CD4-positive, alpha-beta memory T cell (primary cell): Measurements from ENCODE around the gene CNTN5. TPM values are rescaled to one million over a fixed set of nuclear protein-coding genes. Genes with fewer than 3 reads are reported as not detected.
A peak's percentile ranks its signal among the peaks of the same experiment; 100 is the strongest.

ENCODE experiments used
- CTCF ChIA-PET: fragments of 350-600 bp; sonication (Branson Sonifier 250); formaldehyde crosslinking; loops from one replicate; lab custom pipeline; 2021; ENCODE audit warnings: inconsistent platforms; ENCODE audit not compliant: partially characterized antibody; lab: Charles Lee
- POLR2A ChIA-PET: fragments of 350-600 bp; sonication (Branson Sonifier 250); formaldehyde crosslinking; loops from one replicate; lab custom pipeline; 2021; ENCODE audit not compliant: partially characterized antibody; lab: Charles Lee
- DNase-seq, 5 donors: peaks; one replicate each; pipeline versions ENCODE4 v3.0.0 to v3.0.0-alpha.2; 2020 to 2022; ENCODE audit warnings: mixed read lengths in 1 of 5
- H3K27ac ChIP-seq: one replicate; pipeline ENCODE4 v1.7.0; 2013; ENCODE audit warnings: low read depth, low read length
- H3K27me3 ChIP-seq: 2 replicates; pipeline ENCODE4 v1.7.0; 2013; ENCODE audit warnings: mild to moderate bottlenecking, low read length, moderate library complexity; ENCODE audit not compliant: insufficient read depth
- H3K36me3 ChIP-seq: 2 replicates; pipeline ENCODE4 v1.7.0; 2013; ENCODE audit warnings: mild to moderate bottlenecking, low read length, moderate library complexity; ENCODE audit not compliant: insufficient read depth
- H3K4me1 ChIP-seq: 2 replicates; pipeline ENCODE4 v1.7.0; 2013; ENCODE audit warnings: mild to moderate bottlenecking, low read length, moderate library complexity; ENCODE audit not compliant: insufficient read depth
- H3K4me3 ChIP-seq, 2 donors: one replicate each; pipeline ENCODE4 v1.7.0; 2013; ENCODE audit warnings: low read length in 2 of 2, mild to moderate bottlenecking in 1 of 2
- H3K9me3 ChIP-seq, 2 donors: one replicate each; pipeline ENCODE4 v1.7.0; 2013; ENCODE audit warnings: low read length in 2 of 2, control low read depth in 1 of 2; ENCODE audit not compliant: control insufficient read depth in 1 of 2
- H3K27ac Mint-ChIP-seq, 7 donors: one replicate each; pipeline ENCODE4 v1.8.0; 2020 to 2021; ENCODE audit warnings: mixed read lengths in 7 of 7, mild to moderate bottlenecking in 6 of 7, inconsistent platforms in 3 of 7, moderate library complexity in 3 of 7
- H3K27me3 Mint-ChIP-seq, 2 donors: one replicate each; pipeline ENCODE4 v1.8.0; 2020 to 2021; ENCODE audit warnings: mixed read lengths in 2 of 2
- H3K36me3 Mint-ChIP-seq, 2 donors: one replicate each; pipeline ENCODE4 v1.8.0; 2020 to 2021; ENCODE audit warnings: mixed read lengths in 2 of 2, inconsistent platforms in 1 of 2, mild to moderate bottlenecking in 1 of 2
- H3K4me1 Mint-ChIP-seq, 4 donors: one replicate each; pipeline ENCODE4 v1.8.0; 2020 to 2021; ENCODE audit warnings: mixed read lengths in 4 of 4, mild to moderate bottlenecking in 1 of 4
- H3K4me3 Mint-ChIP-seq, 8 donors: one replicate each; pipeline ENCODE4 v1.8.0; 2020 to 2021; ENCODE audit warnings: mixed read lengths in 8 of 8, mild to moderate bottlenecking in 7 of 8, moderate library complexity in 6 of 8, inconsistent platforms in 3 of 8
- H3K9me3 Mint-ChIP-seq, 8 donors: one replicate each; pipeline ENCODE4 v1.8.0; 2020 to 2021; ENCODE audit warnings: mixed read lengths in 8 of 8, mild to moderate bottlenecking in 5 of 8, inconsistent platforms in 3 of 8, moderate library complexity in 1 of 8
- intact Hi-C: fragments of 100-400 bp; cut with micrococcal nuclease; formaldehyde crosslinking; loops from one replicate; pipeline ENCODE4 v1.15.1; 2023
- polyA plus RNA-seq, 2 donors: library from polyadenylated mRNA; unstranded; fragments of 300-500 nt; fragmentation: Illumina TruSeq; gene quantifications; one replicate each; pipeline ENCODE4 v1.2.3, GENCODE V29; 2021
- total RNA-seq, 2 experiments: library from RNA; stranded (reverse); gene quantifications; one replicate each; pipeline ENCODE4 v1.2.3, GENCODE V29; 2021

CNTN5 gene
- total and polyA plus RNA-seq, 4 experiments from 2014 or later = not detected

GRCh38 chr11:99066618-99067317 is 46.0 kb downstream of the CNTN5 start:
- Histone ChIP-seq H3K27ac (no peak overlapping the region), H3K36me3 (no peaks in the 10 kb centered on the region), H3K27me3 (no peaks in the 10 kb centered on the region), H3K4me1 (no peaks in the 10 kb centered on the region), H3K9me3 (no peaks in the 10 kb centered on the region), H3K4me3 (no peak overlapping the region)
- Mint-ChIP-seq H3K9me3 (peaks cover 0 to 4% (median 0%) of the 10 kb centered on the region in 8 donors), H3K4me1 (peaks cover 0 to 5% (median 4%) of the 10 kb centered on the region in 4 donors), H3K27me3 (no peaks in the 10 kb centered on the region), H3K4me3 (no peak overlapping the region), H3K27ac (no peak overlapping the region), H3K36me3 (no peaks in the 10 kb centered on the region)
- CTCF ChIA-PET = no interaction called here
- POLR2A ChIA-PET = no interaction called here
- DNase-seq = no peak
- intact Hi-C loops = no loop called here

DNA sequence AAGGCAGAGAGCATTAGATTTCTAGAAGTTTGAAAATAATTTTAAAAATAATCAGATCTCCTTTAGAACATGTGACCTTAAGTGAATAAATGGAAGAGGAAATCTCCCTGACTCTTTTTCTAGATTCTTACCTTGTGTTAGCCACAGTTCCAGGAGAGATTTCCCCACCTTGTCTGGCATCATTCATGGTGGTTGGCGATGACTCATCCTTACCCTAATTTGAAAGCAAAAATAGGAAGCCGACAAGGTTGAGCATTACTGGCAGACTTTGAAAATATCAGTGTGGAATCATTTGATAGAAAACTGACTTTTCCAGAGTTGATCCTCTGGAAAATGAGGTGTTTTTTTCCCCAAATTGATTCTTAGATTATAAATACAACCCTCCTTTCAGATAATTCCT is 48.1 kb downstream of the CNTN5 start:
- no peak overlapping the region for H3K4me3 ChIP-seq
- no peaks in the 10 kb centered on the region for H3K27me3 ChIP-seq
- H3K36me3 ChIP-seq = no peaks in the 10 kb centered on the region
- no peak overlapping the region for H3K27ac Mint-ChIP-seq
- H3K4me3 Mint-ChIP-seq = no peak overlapping the region
- no peak for DNase-seq
- no peaks in the 10 kb centered on the region for H3K9me3 ChIP-seq
- POLR2A ChIA-PET = no interaction called here
- peaks cover 0 to 4% (median 0%) of the 10 kb centered on the region in 8 donors for H3K9me3 Mint-ChIP-seq
- peaks cover 0 to 5% (median 4%) of the 10 kb centered on the region in 4 donors for H3K4me1 Mint-ChIP-seq
- no peak overlapping the region for H3K27ac ChIP-seq
- H3K4me1 ChIP-seq = no peaks in the 10 kb centered on the region
- no peaks in the 10 kb centered on the region for H3K36me3 Mint-ChIP-seq
- intact Hi-C loops = no loop called here
- H3K27me3 Mint-ChIP-seq = no peaks in the 10 kb centered on the region
- CTCF ChIA-PET = no interaction called here

GRCh38 chr11:99069856-99070444 is 49.2 kb downstream of the CNTN5 start:
- Histone ChIP-seq H3K27me3 (no peaks in the 10 kb centered on the region), H3K36me3 (no peaks in the 10 kb centered on the region), H3K27ac (no peak overlapping the region), H3K4me3 (no peak overlapping the region), H3K9me3 (no peaks in the 10 kb centered on the region), H3K4me1 (no peaks in the 10 kb centered on the region)
- ChIA-PET POLR2A (no interaction called here), CTCF (no interaction called here)
- peak in 1 of 5 donors; percentile 22 for DNase-seq
- Mint-ChIP-seq H3K4me3 (peak overlapping the region; percentile 21 to 81 (median 64)), H3K9me3 (peaks cover 0 to 4% (median 0%) of the 10 kb centered on the region in 8 donors), H3K4me1 (peaks cover 0 to 5% (median 4%) of the 10 kb centered on the region in 4 donors), H3K27me3 (no peaks in the 10 kb centered on the region), H3K36me3 (no peaks in the 10 kb centered on the region), H3K27ac (peak overlapping the region in 3 of 7 donors; percentile 8 to 77 (median 42))
- intact Hi-C loops = no loop called here

GRCh38 chr11:99079576-99079975 is 58.8 kb downstream of the CNTN5 start:
- H3K27ac ChIP-seq = no peak overlapping the region
- Mint-ChIP-seq H3K4me3 (no peak overlapping the region), H3K9me3 (peaks cover 0 to 10% (median 3%) of the 10 kb centered on the region in 8 donors), H3K27ac (no peak overlapping the region), H3K27me3 (no peaks in the 10 kb centered on the region), H3K4me1 (no peaks in the 10 kb centered on the region), H3K36me3 (no peaks in the 10 kb centered on the region)
- intact Hi-C loops = no loop called here
- ChIA-PET POLR2A (no interaction called here), CTCF (no interaction called here)
- H3K4me3 ChIP-seq = no peak overlapping the region
- no peaks in the 10 kb centered on the region for H3K36me3 ChIP-seq
- H3K9me3 ChIP-seq = no peaks in the 10 kb centered on the region
- no peak for DNase-seq
- H3K27me3 ChIP-seq = no peaks in the 10 kb centered on the region
- no peaks in the 10 kb centered on the region for H3K4me1 ChIP-seq

GRCh38 chr11:99080154-99080553 is 59.4 kb downstream of the CNTN5 start:
- H3K4me3 ChIP-seq = no peak overlapping the region
- no peaks in the 10 kb centered on the region for H3K9me3 ChIP-seq
- no peaks in the 10 kb centered on the region for H3K36me3 ChIP-seq
- H3K4me1 ChIP-seq = no peaks in the 10 kb centered on the region
- no peaks in the 10 kb centered on the region for H3K4me1 Mint-ChIP-seq
- no peak overlapping the region for H3K27ac Mint-ChIP-seq
- H3K36me3 Mint-ChIP-seq = no peaks in the 10 kb centered on the region
- no peak overlapping the region for H3K4me3 Mint-ChIP-seq
- H3K27me3 ChIP-seq = no peaks in the 10 kb centered on the region
- no peak overlapping the region for H3K27ac ChIP-seq
- ChIA-PET CTCF (no interaction called here), POLR2A (no interaction called here)
- H3K27me3 Mint-ChIP-seq = no peaks in the 10 kb centered on the region
- peaks cover 0 to 10% (median 3%) of the 10 kb centered on the region in 8 donors for H3K9me3 Mint-ChIP-seq
- DNase-seq = no peak
- intact Hi-C loops = no loop called here

DNA sequence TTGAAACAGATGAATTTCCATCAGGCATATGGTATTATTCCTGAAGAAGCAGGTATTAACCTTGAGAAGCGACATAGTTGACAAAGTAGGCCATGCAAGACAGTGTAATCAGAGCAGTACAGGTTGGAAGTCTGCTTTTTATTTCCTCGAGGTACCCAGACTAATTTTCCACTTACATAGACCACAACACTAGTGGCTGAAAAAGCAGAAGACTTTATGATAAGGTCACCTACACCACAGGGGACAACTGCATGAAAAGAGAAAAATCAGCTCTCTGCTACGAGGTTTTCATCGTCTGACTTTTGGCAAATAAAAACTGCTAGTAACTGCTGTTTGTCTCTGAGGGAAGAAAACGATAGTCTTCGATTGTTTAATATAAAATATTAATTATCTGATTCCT is 77.5 kb downstream of the CNTN5 start:
- POLR2A ChIA-PET = no interaction called here
- intact Hi-C loops = no loop called here

DNA sequence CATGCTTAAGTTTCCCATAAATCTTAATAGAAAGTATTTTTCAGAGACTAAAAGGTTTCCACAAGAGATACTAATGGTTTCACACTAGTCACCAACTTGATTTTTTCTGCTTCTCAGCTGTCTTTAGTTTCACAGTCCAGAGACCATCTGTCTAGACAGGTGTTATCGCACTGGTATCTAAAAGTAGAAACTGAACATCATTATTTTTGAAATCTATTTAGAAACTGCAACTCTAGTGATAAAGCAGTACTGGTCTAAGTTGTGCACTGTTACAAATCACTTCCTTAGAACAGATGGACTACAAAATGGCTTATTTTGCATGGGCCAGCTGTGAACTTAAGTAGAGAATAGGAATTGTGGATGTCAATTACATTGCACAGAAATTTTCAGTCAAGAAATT is 78.0 kb downstream of the CNTN5 start:
- Histone ChIP-seq H3K36me3 (no peaks in the 10 kb centered on the region), H3K4me3 (no peak overlapping the region), H3K9me3 (no peaks in the 10 kb centered on the region), H3K27ac (no peak overlapping the region), H3K4me1 (no peaks in the 10 kb centered on the region), H3K27me3 (no peaks in the 10 kb centered on the region)
- Mint-ChIP-seq H3K4me3 (no peak overlapping the region), H3K9me3 (peaks cover 0 to 17% (median 6%) of the 10 kb centered on the region in 8 donors), H3K4me1 (no peaks in the 10 kb centered on the region), H3K36me3 (no peaks in the 10 kb centered on the region), H3K27me3 (no peaks in the 10 kb centered on the region), H3K27ac (no peak overlapping the region)
- DNase-seq = no peak
- ChIA-PET POLR2A (no interaction called here), CTCF (no interaction called here)
- intact Hi-C loops = no loop called here

More for the DNA sequence above, 77.5 kb downstream of the CNTN5 start:
- Histone ChIP-seq H3K9me3 (no peaks in the 10 kb centered on the region), H3K4me1 (no peaks in the 10 kb centered on the region), H3K4me3 (no peak overlapping the region), H3K27me3 (no peaks in the 10 kb centered on the region), H3K27ac (no peak overlapping the region), H3K36me3 (no peaks in the 10 kb centered on the region)
- H3K4me3 Mint-ChIP-seq = no peak overlapping the region
- no peaks in the 10 kb centered on the region for H3K27me3 Mint-ChIP-seq
- CTCF ChIA-PET = no interaction called here
- DNase-seq = no peak
- no peaks in the 10 kb centered on the region for H3K36me3 Mint-ChIP-seq
- H3K9me3 Mint-ChIP-seq = peaks cover 0 to 15% (median 4%) of the 10 kb centered on the region in 8 donors
- H3K4me1 Mint-ChIP-seq = no peaks in the 10 kb centered on the region
- H3K27ac Mint-ChIP-seq = no peak overlapping the region
